Uterine smooth muscle cell (primary cell): ENCODE data around the gene LYSMD4. TPM values are rescaled to one million over a fixed set of nuclear protein-coding genes. Genes with fewer than 3 reads are reported as not detected.

Experiments used
- total RNA-seq: library from RNA; depleted of rRNA; stranded (reverse); fragments of >200 nt; gene quantifications from 2 replicates; pipeline ENCODE4 v1.2.3, GENCODE V29; 2014

Gene LYSMD4
- total RNA-seq: 11.5 and 12.4 TPM in 2 replicates

DNA sequence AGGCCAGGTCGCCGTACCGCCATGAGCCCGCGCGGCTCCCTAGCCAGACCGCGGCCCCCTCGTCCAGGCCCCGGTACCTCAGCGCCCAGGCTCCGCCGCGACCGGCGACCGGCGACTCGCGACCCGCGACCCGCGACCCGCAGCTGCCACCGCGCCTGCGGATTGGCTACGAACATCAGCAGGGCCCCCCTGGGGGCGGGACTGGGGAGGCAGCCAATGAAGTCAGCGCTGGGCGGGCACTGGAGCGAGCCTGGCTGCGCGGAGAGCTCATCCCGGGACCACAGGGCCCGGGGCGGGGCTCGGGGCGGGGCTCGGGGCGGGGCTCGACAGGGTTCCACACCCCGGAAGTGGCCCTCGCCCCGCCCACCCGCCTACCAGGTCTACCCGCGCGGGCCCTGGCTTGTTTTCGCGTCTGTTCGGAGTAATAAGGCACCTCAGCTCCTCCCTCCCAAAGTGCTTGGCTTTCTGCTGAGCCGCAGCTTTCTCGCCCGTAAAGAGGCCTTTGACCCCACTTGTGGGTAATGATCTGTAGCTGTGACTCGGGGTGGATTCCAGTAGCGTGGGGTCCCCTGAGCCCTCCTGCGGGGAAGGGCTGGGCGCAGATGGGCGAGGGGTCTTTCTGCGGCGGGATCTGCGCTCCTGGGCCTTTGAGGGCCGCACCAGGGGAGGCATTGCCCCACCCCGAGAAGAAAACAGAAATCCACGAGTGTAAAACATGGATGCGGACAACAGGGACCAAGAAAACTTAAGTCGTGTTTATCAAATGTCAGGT is at the start of gene LYSMD4:
Gene LYSMD4, minus strand, starts transcription at position 170 of the 772 bp plus-strand sequence. CDS start 1,438 bp downstream, outside the sequence.

Other genes with a start within 250 kb of the LYSMD4 start
- 24.2 and 29.7 TPM in 2 replicates for gene MEF2A, start 167.5 kb downstream of the LYSMD4 start, total RNA-seq